Kidney capillary endothelial cell (primary cell): Measurements from ENCODE around the gene MED27.
A peak's percentile ranks its signal among the peaks of the same experiment; 100 is the strongest.

Source experiments
- DNase-seq: peaks from one replicate; pipeline ENCODE4 v3.0.0-alpha.2; 2018; ENCODE audit warnings: low spot score

The MED27 gene

GRCh38 chr9:132043708-132044107 lies 36.0 kb downstream of the MED27 start:
- no peak for DNase-seq

GRCh38 chr9:132042324-132042723 lies 37.3 kb downstream of the MED27 start:
- DNase-seq = peak; percentile 94

DNA sequence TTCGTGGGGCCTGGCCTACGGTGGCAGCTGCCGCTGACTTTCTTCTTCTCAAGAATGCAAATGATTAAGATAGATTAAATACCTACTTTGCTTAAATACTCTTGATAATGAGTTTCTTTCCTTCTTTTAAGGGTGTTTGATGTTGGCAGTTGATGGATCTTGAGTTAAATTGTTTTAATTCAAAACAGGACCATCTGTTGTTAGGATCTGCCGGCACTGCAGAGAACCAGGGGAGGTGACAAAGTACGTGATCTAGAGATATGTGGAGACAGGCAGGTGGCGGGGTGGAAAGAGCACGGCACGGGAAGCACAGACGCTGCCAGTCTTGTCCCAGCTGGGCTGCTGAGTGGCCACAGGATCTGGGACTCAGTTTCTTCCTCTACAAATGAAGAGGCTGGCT lies 37.9 kb downstream of the MED27 start:
- no peak for DNase-seq

- no peak for DNase-seq
Observed at GRCh38 chr9:132040808-132041207, 38.9 kb downstream of the MED27 start.

- DNase-seq = no peak
Observed at GRCh38 chr9:132040246-132040645, 39.4 kb downstream of the MED27 start.

DNA sequence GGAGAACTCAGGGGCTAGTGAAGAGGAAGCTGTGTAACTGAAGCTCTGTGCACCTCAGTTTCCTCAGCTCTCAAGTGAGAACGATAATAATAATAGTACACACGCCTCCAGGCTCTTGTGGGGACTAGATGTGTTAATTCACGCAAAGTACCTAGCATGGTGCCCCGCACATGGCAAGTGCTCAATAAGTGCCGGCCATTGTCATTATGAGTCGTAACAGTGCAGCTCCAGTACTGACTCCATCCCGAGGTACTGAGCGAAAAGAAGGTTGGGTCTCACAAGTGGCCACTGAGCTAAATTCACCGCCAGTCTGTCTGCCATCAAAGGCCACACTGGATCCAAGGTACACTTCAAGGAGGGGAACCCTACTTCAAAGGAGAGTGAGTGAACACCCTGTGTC lies 40.4 kb downstream of the MED27 start:
- DNase-seq = no peak

DNA sequence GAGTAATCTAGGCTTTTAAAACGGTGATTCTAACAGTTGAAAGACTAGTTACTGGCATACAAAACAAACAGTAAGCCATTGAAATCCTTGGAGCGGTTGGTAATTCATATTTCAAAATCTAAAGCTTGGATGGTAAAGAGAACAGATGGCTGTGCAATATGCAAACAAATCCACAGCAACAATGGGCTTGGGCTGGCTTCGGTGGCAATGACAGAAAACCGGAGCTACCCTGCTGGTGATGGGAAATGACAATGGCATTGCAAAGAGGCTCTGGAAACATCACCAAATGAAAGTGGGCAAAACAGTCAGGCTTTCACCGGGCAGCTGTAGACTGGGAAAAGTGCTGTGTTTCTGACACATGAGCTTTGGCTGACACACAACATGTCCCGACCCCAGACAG lies 42.2 kb downstream of the MED27 start:
- DNase-seq = no peak

DNA sequence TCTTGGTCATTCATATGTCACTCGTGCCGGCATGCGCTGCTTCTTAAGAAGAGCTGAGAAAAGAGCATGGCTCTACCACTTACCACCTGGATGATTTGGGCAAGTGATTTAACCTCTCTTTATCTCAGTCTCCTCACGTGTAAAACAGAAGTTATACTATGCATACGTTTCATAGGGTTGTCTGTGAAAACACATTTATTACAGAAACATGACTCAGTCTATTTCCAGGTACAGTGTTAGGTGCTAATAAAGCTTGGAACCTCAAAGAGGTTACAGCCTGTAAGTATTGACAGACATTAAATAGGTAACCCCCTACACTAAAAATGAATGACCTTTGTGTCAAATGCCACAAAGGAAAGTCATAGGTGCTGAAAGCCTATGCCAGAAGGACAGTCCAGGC lies 43.1 kb downstream of the MED27 start:
- no peak for DNase-seq

GRCh38 chr9:132035679-132036078 lies 44.0 kb downstream of the MED27 start:
- DNase-seq = no peak

DNA sequence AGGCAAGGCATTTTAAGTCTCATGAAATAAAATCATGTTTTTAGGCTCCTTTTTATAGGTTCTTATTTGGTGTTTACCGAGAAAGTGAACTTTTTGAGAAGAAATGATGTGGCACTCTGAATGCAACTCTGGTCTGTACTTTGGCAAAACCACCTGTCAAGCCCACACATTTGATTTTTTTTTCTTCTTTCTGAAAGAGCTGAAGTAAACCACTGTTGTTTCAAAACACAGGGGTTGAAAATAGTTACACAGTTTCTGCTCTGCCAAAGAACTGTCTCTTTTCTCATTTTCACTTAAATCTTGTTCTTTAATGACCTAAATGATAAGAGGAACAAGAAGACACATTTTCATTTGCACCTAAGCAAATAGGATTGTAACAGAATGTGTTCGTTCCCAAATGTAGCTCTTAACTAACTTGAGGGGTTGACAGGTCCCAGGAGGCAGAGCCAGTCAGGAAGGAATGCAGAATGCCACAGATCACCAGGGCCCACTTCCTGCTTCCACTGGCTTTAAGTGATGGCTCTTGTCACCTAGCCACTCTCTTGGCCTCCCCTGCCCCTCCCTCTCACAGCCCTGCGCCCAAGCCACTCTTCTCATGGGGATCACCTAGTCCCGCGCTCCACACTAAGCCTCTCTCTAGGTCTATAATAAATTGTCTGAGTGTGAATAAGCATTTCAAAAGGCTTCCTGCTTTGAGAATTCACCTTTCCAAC lies 47.3 kb downstream of the MED27 start:
- no peak for DNase-seq

DNA sequence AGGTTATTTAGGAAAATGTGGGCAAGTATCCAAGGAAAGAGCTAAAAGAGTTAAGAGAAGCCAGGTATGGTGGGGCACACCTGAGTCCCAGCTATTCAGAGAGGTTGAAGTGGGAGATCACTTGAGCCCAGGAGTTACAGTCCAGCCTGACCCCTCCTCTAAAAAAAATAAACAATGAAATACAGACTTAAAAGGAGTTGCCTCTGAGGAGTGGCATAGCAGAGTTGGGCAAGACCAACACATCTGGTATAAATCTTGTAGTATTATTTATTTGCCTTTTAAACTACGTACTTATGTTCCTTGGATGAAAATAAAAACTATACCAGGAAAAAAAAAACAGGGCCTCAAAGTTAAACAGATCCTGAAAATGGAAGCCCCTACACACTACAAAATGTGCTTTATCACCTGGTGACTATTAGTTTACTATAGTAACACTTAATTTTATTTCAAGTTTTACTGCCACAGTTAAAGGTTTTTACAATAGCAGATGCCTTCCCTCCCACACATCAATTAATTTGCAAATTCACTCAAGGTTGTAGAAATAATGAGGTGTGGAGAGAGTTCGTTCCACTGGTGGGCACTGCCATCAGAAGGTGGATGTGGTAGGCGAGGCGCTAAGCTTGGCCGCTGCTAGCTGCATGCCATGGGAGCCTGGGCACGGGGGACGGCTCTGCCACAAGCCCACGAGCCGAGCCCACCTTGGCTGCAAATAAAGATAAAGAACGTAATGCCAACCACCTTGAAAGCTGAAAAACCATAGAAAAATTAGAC lies 48.0 kb downstream of the MED27 start:
- DNase-seq = no peak

- no peak for DNase-seq
Observed at GRCh38 chr9:132030626-132031325, 48.9 kb downstream of the MED27 start.

- no peak for DNase-seq
Observed at GRCh38 chr9:132027752-132028663, 51.7 kb downstream of the MED27 start.

GRCh38 chr9:132026932-132027585 lies 52.6 kb downstream of the MED27 start:
- no peak for DNase-seq

DNA sequence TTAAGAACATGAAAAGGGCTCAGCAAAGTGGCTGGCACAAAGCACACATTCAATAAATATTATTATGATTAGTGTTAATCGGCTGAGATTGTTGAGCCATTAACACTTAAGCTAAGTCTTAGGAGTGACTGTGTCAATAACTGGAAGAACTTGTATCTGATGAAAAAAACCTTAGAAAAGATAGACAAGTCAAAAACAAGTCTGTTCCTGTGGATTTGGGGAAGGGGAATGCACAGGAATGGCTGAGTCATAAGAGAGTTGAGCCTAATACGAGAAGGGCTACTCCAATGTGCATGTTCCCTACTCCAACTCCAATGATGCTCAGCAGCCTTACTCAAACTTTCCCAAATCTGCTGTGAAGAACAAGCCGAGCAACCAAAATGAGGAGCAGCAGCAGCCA lies 53.9 kb downstream of the MED27 start:
- DNase-seq = no peak

DNA sequence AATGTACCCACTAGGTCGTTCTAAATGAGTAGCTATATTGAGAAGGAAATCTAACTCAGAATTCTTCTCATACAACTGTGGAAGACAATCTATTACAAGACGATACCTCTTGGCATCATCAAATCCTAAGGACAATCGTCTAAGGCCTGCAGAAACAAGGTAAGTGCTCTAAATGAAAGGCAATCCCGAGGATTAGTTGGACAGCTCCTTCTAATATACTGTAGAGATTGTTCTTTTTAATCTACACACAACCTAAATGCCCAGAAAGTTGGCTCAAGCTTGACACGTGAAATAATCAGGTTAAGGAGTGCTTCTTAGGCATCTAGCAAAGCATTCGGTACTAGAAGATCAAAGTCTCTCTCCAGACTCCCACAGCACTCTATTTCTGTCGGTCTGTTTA lies 55.1 kb downstream of the MED27 start:
- DNase-seq = no peak

GRCh38 chr9:132023419-132024180 lies 56.1 kb downstream of the MED27 start:
- no peak for DNase-seq

DNA sequence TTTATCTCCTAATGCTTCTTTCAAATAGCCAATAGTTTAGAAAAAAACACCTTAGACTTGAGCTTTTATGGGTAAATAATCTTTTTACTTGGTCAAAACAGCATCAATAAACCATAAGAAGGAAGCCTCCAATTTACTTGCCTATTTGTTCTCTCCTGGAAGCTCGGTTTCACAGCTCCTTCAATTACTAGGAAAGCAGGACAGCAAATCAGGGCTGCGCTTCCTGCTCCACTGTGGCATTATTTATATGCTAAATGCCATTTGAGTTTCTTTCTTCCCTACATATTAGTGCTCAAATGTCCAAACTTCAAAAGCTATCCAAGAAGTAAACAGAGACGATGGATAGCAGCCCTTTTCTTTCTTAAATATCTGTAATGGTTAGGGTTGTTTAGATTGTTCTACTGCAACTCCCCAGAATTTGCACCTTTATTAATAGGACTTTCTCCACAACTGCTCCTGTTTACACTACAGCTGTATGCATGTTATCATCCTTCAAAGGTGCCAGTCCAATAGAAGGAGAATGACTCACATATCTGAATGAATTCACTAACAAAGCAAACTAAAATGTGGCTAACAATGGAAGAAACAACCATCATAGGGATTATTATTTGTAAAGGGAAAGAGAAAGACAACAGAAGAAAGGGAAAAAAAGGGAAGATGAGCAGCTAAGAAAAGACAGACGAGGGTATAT lies 58.7 kb downstream of the MED27 start:
- peak; percentile 29 for DNase-seq

DNA sequence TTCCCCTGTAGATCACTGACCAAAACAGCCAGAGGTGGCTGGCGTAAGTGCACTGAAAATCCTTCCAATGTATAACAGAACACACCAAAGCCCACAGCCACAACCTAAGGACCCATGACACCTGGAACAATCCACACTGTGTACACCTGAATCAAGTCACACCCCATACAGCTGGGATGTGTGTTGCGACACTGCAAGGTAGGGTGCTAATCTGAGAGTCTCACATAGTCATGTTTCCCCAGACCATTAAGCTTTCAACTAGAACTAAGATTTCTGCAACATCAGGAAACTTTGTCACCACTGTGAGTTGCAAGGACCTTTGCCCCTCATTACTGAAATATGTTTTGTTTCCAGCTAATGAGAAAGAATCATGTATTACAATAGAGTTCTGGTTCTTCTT lies 59.4 kb downstream of the MED27 start:
- no peak for DNase-seq

- DNase-seq = no peak
Observed at GRCh38 chr9:132019702-132020101, 60.0 kb downstream of the MED27 start.
